Hematopoietic multipotent progenitor cell treated with erythropoietin and hydrocortisone succinate and interleukin-3 and kit ligand, for 4 days (in vitro differentiated cells): Measurements from ENCODE around the gene THBS4.

ENCODE experiments used
- DNase-seq: peaks from one replicate; pipeline ENCODE4 v3.0.0-alpha.2; 2015

Gene THBS4

DNA sequence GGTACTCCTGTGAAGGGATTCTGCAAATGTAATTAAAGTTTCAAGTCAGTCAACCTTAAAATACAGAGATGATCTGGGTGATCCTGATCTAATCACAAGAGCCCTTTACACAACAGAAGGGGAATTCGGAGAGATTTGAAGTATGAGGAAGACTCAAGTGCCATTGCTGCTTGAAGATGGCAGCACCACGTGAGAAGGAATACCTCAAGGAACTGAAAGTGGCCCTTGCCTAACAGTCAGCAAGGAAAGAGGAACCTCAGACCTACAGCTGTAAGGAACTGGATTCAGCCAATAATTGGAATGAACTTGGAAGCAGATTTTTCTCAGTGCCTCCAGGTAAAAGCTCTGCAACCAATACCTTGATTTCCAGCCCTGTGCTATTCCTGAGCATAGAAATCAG lies 87.4 kb downstream of the THBS4 start:
- peak; percentile 42 for DNase-seq

DNA sequence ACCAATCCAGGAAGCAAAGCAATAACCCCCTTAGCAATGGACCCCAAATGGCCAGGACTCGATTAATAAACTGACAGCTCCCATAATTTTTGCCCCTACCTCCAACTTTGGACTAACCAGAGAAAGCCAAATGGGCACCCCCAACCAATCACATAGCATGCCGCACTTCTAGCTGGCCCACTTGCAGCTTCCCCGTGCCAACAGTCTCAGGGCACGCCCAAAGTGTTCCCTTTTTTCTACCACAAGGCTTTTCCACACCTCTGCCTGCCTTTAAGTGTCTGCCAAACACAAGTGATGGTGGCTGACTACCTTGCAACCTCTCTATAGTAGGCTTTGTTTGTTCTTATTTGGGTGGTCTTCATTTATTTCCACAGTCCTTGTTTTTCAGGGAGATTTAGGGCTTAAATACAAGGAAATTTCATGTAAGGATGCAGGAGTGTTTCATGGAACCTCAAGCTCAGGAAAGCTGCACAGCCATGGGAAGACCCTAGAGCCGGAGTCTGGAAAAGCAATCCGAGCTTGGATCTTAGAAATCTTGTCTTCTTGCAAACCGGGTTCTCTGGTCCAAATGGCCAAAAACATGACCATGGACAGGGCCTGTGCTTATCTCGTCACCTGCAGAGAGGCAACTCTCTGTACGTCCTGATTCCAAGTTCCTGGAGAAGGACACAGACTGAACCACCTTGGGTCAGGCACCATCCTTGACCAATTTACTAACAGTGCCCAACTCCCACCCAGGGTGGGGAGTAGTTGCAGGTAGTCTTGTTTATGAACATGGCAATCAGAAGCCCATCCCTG lies 89.2 kb downstream of the THBS4 start:
- DNase-seq: no peak

DNA sequence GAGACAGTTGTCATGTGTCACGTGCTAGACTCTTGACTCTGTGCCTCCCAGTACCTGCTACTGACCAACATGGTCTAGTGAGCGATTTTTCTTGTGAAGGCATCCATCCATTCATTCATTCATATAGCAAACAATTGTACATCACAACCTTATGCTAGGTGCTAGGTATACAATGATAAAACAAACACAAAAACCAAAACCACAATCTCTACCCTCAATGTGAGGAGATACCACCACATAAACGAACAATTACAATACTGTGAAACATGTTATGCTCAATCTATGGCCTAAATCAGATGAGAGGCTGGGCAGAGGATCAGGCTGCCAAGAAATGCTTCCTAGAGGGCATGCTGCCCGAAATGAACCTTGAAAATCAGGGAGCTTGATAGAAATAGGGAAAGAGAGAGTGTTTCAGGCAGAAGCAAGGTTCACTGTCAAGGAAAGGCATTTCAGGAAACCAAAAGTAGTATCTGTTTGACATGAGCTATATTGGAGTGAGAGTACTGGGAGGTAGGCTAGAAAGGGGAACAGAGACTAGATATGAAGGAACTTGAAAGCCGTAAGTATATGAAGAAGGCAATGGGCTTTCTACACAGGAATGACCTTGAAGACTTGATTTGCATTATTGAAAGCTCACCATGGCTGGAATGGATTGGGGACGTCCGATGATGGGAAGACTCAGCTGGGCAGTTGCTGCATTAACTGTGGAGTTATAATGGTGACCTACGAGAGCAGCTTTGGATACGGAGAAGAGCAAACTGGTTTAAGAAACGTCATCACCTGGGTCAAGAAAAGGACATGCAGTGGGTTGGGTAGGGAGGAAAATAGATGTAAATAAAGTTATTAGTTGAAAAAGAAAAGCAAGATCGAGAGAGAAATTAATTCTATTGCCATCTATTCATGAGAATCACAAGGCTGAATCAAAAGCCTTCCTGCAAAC lies 90.1 kb downstream of the THBS4 start:
- DNase-seq: no peak

DNA sequence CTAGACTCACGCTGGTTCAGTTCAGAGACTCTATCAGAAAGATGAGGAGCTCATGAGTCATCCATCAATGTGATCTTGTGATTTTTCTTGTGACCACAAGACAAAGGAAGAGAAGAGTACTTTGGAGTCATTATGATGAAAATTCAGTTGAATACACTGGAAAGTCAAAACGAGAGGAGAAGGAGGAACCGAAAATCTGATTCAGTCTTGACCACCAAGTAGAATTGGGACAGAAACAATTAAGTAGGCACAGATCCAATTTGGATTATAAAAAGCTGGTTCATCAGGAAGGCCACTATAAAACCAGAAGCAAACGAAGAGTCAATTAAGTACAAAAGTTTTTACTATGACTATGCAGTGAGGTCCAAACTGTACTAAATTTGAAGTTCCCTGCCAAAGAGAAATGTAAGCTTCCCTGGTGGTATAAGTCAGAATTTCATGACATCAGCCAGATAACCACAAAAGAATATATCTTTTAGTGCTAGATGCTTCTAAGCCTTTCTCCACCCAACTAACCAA lies 90.9 kb downstream of the THBS4 start:
- DNase-seq: peak; percentile 52

DNA sequence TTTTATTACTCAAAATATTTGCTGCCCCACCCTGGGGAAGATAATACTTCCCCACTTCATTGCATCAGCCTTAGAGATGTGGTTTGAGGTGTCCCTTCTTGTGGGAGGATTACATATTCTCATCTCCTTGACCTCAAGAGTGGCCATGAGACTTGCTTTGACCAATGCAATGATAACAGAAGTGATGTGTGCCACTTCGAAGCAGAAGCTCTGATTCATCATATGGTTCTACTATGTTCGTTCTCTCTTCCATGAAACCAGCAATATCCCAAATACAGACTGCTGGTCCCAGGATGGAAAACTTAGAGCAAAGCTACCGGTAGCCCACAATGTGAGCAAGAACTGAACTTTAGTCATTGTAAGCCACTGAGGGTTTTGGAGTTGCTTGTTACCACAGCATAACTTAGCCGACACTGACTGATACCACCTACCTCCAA lies 92.0 kb downstream of the THBS4 start:
- peak; percentile 81 for DNase-seq

DNA sequence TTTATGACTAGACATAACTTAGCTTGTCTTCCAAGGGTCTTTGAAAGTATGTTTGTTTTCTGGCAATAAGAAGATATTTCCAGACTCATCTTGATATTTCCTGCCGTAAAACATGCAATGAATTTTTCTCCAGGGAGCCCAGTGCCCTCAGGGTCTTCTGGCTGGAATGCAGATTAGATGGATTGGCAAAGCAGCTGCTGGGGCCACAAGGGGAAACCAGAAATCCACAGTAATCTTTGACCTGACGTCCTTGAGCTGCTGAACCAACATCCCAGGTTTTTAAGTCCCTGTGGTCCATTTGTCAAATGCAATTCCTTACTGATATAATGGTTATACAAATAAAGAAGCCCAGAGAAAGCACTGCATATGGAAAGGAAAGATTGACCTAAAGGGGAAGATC lies 93.0 kb downstream of the THBS4 start:
- DNase-seq: no peak

DNA sequence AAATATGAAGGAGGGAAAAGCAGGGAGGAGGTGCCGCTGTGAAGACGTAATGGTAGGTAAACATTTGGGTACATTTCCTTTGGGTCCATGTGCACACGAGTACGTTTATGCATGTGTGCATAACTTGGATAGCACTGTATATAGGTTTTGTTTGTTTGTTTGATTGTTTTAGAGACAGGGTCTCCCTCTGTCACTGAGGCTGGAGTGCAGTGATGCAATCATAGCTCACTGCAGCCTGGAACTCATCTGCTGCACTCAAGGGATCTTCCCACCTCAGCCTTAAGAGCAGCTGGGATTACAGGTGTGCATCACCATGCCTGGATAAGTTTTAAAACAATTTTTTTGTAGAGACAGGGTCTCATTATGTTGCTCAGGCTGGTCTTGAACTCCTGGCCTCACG lies 94.0 kb downstream of the THBS4 start:
- no peak for DNase-seq
